ENCODE measurements around the gene ZNF468.
"Not testable (repeated sequence)": the region's sequence is repeated elsewhere in the genome, so short reads cannot be mapped to it uniquely, and the experiment has no call there.

Gene ZNF468

GRCh38 chr19:52823676-52824075 is 33.7 kb downstream of the ZNF468 start:
- H3K27me3 Mint-ChIP-seq (ENCODE audit: low read depth, poor library complexity) = peaks cover 9% of the 10 kb centered on the region
- H3K4me1 Mint-ChIP-seq = peaks cover 8% of the 10 kb centered on the region
- TF ChIP-seq, protein P1, sequence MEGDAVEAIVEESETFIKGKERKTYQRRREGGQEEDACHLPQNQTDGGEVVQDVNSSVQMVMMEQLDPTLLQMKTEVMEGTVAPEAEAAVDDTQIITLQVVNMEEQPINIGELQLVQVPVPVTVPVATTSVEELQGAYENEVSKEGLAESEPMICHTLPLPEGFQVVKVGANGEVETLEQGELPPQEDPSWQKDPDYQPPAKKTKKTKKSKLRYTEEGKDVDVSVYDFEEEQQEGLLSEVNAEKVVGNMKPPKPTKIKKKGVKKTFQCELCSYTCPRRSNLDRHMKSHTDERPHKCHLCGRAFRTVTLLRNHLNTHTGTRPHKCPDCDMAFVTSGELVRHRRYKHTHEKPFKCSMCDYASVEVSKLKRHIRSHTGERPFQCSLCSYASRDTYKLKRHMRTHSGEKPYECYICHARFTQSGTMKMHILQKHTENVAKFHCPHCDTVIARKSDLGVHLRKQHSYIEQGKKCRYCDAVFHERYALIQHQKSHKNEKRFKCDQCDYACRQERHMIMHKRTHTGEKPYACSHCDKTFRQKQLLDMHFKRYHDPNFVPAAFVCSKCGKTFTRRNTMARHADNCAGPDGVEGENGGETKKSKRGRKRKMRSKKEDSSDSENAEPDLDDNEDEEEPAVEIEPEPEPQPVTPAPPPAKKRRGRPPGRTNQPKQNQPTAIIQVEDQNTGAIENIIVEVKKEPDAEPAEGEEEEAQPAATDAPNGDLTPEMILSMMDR (IDR thresholded peaks at IDR 0.05) = no peak
- DNase-seq = no peak
- H3K27ac Mint-ChIP-seq = no peak overlapping the region
- H3K4me3 Mint-ChIP-seq = no peak overlapping the region
- H3K36me3 Mint-ChIP-seq (ENCODE audit: low read depth) = peaks cover 5% of the 10 kb centered on the region
- H3K9me3 Mint-ChIP-seq = peaks cover 25% of the 10 kb centered on the region

- Mint-ChIP-seq H3K36me3 (ENCODE audit: low read depth) (peaks cover 21% of the 10 kb centered on the region), H3K4me3 (peak within 1 kb of the TSS; percentile 93), H3K9me3 (peaks cover 27% of the 10 kb centered on the region)
- not testable (repeated sequence) for H3K27me3 Mint-ChIP-seq (ENCODE audit: low read depth, poor library complexity); H3K27ac Mint-ChIP-seq; H3K4me1 Mint-ChIP-seq
- peak; percentile 57 for DNase-seq
Measured at GRCh38 chr19:52821204-52821960, 36.0 kb downstream of the ZNF468 start, which contains the start of gene ZNF28. TSS of gene ZNF28 (minus strand) at chr19:52821633. CDS start at chr19:52817958, 3,675 bp downstream.

- H3K27ac Mint-ChIP-seq; H3K27me3 Mint-ChIP-seq (ENCODE audit: low read depth, poor library complexity); H3K4me1 Mint-ChIP-seq: not testable (repeated sequence)
- DNase-seq = peak; percentile 28
- H3K9me3 Mint-ChIP-seq = peaks cover 27% of the 10 kb centered on the region
- peaks cover 27% of the 10 kb centered on the region for H3K36me3 Mint-ChIP-seq (ENCODE audit: low read depth)
- peak overlapping the region; percentile 93 for H3K4me3 Mint-ChIP-seq
Measured at GRCh38 chr19:52820472-52821203, 36.8 kb downstream of the ZNF468 start.

DNA sequence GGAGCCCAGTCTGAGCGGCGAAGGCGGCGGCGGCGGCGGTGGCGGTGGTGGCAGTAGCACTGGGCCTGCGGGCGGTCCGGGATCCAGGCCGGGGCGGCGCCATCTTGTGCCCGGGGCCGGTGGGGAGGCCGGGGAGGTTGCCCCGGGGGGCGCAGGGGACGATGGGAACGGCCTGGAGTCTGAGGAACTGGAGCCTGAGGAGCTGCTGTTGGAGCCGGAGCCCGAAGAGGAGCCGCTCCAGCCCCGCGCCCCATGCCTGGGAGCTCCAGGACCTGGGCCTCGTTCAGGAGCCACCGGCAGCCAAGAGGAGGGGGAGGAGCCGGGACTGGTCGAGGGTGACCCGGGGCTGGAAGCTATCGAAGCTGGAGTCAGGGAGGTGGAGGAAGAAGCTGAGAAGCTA is 47.6 kb downstream of the ZNF468 start:
- Mint-ChIP-seq H3K36me3 (ENCODE audit: low read depth) (peaks cover 80% of the 10 kb centered on the region), H3K4me1 (peaks cover 8% of the 10 kb centered on the region), H3K4me3 (no peak overlapping the region), H3K9me3 (peaks cover 64% of the 10 kb centered on the region), H3K27ac (no peak overlapping the region), H3K27me3 (ENCODE audit: low read depth, poor library complexity) (no peaks in the 10 kb centered on the region)
- no peak for DNase-seq
- TF ChIP-seq, protein P1 (IDR thresholded peaks at IDR 0.05) = no peak

- not testable (repeated sequence) for H3K27ac Mint-ChIP-seq; DNase-seq; H3K27me3 Mint-ChIP-seq (ENCODE audit: low read depth, poor library complexity); H3K4me3 Mint-ChIP-seq; H3K4me1 Mint-ChIP-seq
- peaks cover 93% of the 10 kb centered on the region for H3K36me3 Mint-ChIP-seq (ENCODE audit: low read depth)
- H3K9me3 Mint-ChIP-seq = peaks cover 98% of the 10 kb centered on the region
Measured at GRCh38 chr19:52799950-52800640, 57.3 kb downstream of the ZNF468 start.

DNA sequence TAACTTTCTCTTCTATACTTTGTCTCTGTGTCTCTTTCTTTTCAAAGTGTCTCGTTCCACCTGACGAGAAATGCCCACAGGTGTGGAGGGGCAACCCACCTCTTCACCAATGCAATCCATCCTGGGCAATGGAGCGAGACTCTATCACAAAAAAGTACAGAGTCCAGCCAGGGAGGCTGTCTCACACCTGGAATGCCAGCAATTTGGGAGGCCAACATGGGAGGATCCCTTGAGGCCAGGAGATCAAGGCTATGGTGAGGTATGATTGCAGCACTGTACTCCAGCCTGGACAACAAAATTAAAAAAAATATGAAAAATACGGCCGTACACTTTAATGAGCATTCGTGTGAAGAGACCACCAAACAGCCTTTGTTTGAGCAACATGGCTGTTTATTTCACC is 68.0 kb downstream of the ZNF468 start:
- Mint-ChIP-seq H3K9me3 (peaks cover 59% of the 10 kb centered on the region), H3K4me3 (no peak overlapping the region), H3K27ac (no peak overlapping the region), H3K36me3 (ENCODE audit: low read depth) (peaks cover 5% of the 10 kb centered on the region), H3K4me1 (peaks cover 16% of the 10 kb centered on the region), H3K27me3 (ENCODE audit: low read depth, poor library complexity) (peaks cover 37% of the 10 kb centered on the region)
- TF ChIP-seq, protein P1 (IDR thresholded peaks at IDR 0.05) = no peak
- DNase-seq = no peak
